ENCODE data around the gene FCAMR.

The FCAMR gene

GRCh38 chr1:206909161-206909882, 60.9 kb downstream of the FCAMR start:
- H3K9me3 ChIP-seq (ENCODE audit: control insufficient read depth, low read length), result no peaks in the 10 kb centered on the region
- peak overlapping the region; percentile 24 for H3K4me3 ChIP-seq (ENCODE audit: low read length)
- H3K36me3 ChIP-seq (ENCODE audit: control insufficient read depth, insufficient read depth, low read length), result no peaks in the 10 kb centered on the region
- H3K4me1 ChIP-seq (ENCODE audit: control insufficient read depth, insufficient read depth, low read length), result peaks cover 14% of the 10 kb centered on the region
- peak overlapping the region; percentile 55 for H3K9ac ChIP-seq (ENCODE audit: low read length)
- peaks cover 35% of the 10 kb centered on the region for H3K27me3 ChIP-seq (ENCODE audit: control insufficient read depth, insufficient read depth, low read length)

- Histone ChIP-seq H3K4me1 (ENCODE audit: control insufficient read depth, insufficient read depth, low read length) (peaks cover 14% of the 10 kb centered on the region), H3K36me3 (ENCODE audit: control insufficient read depth, insufficient read depth, low read length) (no peaks in the 10 kb centered on the region), H3K9me3 (ENCODE audit: control insufficient read depth, low read length) (no peaks in the 10 kb centered on the region), H3K4me3 (ENCODE audit: low read length) (no peak overlapping the region), H3K27me3 (ENCODE audit: control insufficient read depth, insufficient read depth, low read length) (peaks cover 31% of the 10 kb centered on the region), H3K9ac (ENCODE audit: low read length) (no peak overlapping the region)
These were observed 62.2 kb downstream of the FCAMR start for GRCh38 chr1:206908038-206908437.
